HepG2 (cell line): ENCODE results near the gene ETV6. TPM values are rescaled to one million over a fixed set of nuclear protein-coding genes. Genes with fewer than 3 reads are reported as not detected.

ENCODE experiments used
- ATAC-seq: fragments of 200-7000 bp; cut with Tn5 transposase; 3 replicates; pipeline ENCODE4 v1.9.1; 2020; ENCODE audit warnings: mild to moderate bottlenecking, moderate library complexity
- BruUV-seq: library from RNA; stranded (reverse); fragments of 400-500 nt; replicated peaks from 2 replicates; lab custom pipeline; 2021; lab: Mats Ljungman, UMichigan
- CTCF ChIA-PET: fragments of 300-600 bp; formaldehyde crosslinking; extraction: SDS; loops from one replicate; lab custom pipeline; 2021; ENCODE audit warnings: low total read pairs, inconsistent platforms, low intra/inter-chr PET ratio; lab: Yijun Ruan, JAX
- POLR2A ChIA-PET: fragments of 350-600 bp; sonication (Branson Sonifier 250); formaldehyde crosslinking; loops from one replicate; lab custom pipeline; 2020; ENCODE audit warnings: antibody characterized with exemption, inconsistent platforms; lab: Yijun Ruan, JAX
- DNase-seq: peaks from one replicate; pipeline ENCODE4 v3.0.0-alpha.2; 2015; ENCODE audit warnings: low spot score
- FAIRE-seq: peaks from 3 replicates; lab custom pipeline; 2011; peaks lifted over from hg19 to GRCh38; lab: Jason Lieb, UNC
- H2AFZ ChIP-seq: one replicate; pipeline ENCODE4 v1.6.1; 2011; ENCODE audit warnings: low read length, inconsistent platforms
- H3K27ac ChIP-seq: fragments of 300-600 bp; 3 replicates; pipeline ENCODE4 v1.8.0; 2011; ENCODE audit warnings: mixed run types, mild to moderate bottlenecking, mixed read lengths, low read length, inconsistent platforms; ENCODE audit not compliant: insufficient read depth; ENCODE audit errors: extremely low read length
- H3K27me3 ChIP-seq, 2 experiments: fragments of 200-600 bp in 1 of 2; 2 replicates in 1 of 2; 3 replicates in 1 of 2; pipeline versions ENCODE4 v1.6.0 to v1.8.0; 2011; ENCODE audit warnings: low read length in 2 of 2, mild to moderate bottlenecking in 2 of 2, moderate library complexity in 2 of 2, inconsistent platforms in 1 of 2; ENCODE audit not compliant: insufficient read depth in 2 of 2, control insufficient read depth in 1 of 2
- H3K36me3 ChIP-seq, 2 experiments: fragments of 200-600 bp in 1 of 2; replicated peaks in 1 of 2; 2 replicates in 1 of 2; 3 replicates in 1 of 2; pipeline versions ENCODE4 v1.5.1 to v1.8.0; 2011; ENCODE audit warnings: low read length in 2 of 2, inconsistent platforms in 1 of 2; ENCODE audit not compliant: insufficient read depth in 2 of 2, control insufficient read depth in 1 of 2
- H3K4me1 ChIP-seq: 2 replicates; pipeline ENCODE4 v1.5.1; 2012; ENCODE audit warnings: low read length, inconsistent platforms; ENCODE audit not compliant: insufficient read depth
- H3K4me2 ChIP-seq: 2 replicates; pipeline ENCODE4 v1.6.0; 2011; ENCODE audit warnings: low read depth, low read length, inconsistent platforms
- H3K4me3 ChIP-seq, 3 experiments: fragments of 200-600 bp in 1 of 3; sonication (generic), shearing (Covaris generic) in 1 of 3; replicated peaks in 1 of 3; 2 replicates each; pipeline ENCODE4 v1.5.1; 2011 to 2016; ENCODE audit warnings: low read length in 3 of 3, inconsistent platforms in 2 of 3, low read depth in 2 of 3, mild to moderate bottlenecking in 2 of 3, control low read depth in 1 of 3, mixed read lengths in 1 of 3; ENCODE audit not compliant: insufficient read depth in 1 of 3
- H3K79me2 ChIP-seq: one replicate; pipeline ENCODE4 v1.6.1; 2011; ENCODE audit warnings: low read length, inconsistent platforms; ENCODE audit not compliant: insufficient read depth
- H3K9ac ChIP-seq: 2 replicates; pipeline ENCODE4 v1.6.0; 2011; ENCODE audit warnings: mild to moderate bottlenecking, low read depth, low read length, inconsistent platforms; ENCODE audit not compliant: insufficient read depth
- H3K9me3 ChIP-seq: 2 replicates; pipeline ENCODE4 v1.5.1; 2012; ENCODE audit warnings: mild to moderate bottlenecking, low read length
- H4K20me1 ChIP-seq: 2 replicates; pipeline ENCODE4 v1.6.0; 2011; ENCODE audit warnings: inconsistent platforms, mild to moderate bottlenecking, low read length, moderate library complexity; ENCODE audit not compliant: insufficient read depth
- CHCHD3 ChIP-seq: sonication (generic); formaldehyde crosslinking; IDR thresholded peaks from 2 replicates; pipeline ENCODE4 v1.8.0; 2022; ENCODE audit warnings: mild to moderate bottlenecking, missing genetic modification reagents, moderate library complexity
- HDAC6 ChIP-seq: fragments of 200-600 bp; sonication (generic); IDR thresholded peaks from 2 replicates; pipeline ENCODE4 v1.7.0; 2017; ENCODE audit warnings: mild to moderate bottlenecking, antibody characterized with exemption, low read length, low read depth
- NCOA2 ChIP-seq: sonication (generic); formaldehyde crosslinking; IDR thresholded peaks from 2 replicates; pipeline ENCODE4 v1.8.0; 2022; ENCODE audit warnings: inconsistent platforms
- PRPF4 ChIP-seq: fragments of 200-400 bp; formaldehyde crosslinking; IDR thresholded peaks from 2 replicates; pipeline ENCODE4 v1.6.1; 2016; ENCODE audit warnings: low read length, low read depth; ENCODE audit not compliant: poor library complexity, severe bottlenecking
- SIN3A ChIP-seq: IDR thresholded peaks from 2 replicates; pipeline ENCODE4 v1.6.1; 2011; ENCODE audit warnings: low read depth, mild to moderate bottlenecking, control low read depth, low read length, borderline replicate concordance
- TCF12 ChIP-seq, 2 experiments: fragments of 450-650 bp in 1 of 2; sonication (generic) in 1 of 2; formaldehyde crosslinking in 1 of 2; IDR thresholded peaks; 2 replicates each; pipeline versions ENCODE4 v1.6.1 to v1.8.0; 2017 to 2022; ENCODE audit warnings: antibody characterized with exemption in 1 of 2, mild to moderate bottlenecking in 1 of 2, missing genetic modification reagents in 1 of 2, moderate library complexity in 1 of 2
- ZFX ChIP-seq: sonication (generic); formaldehyde crosslinking; IDR thresholded peaks from 2 replicates; pipeline ENCODE4 v1.4.0; 2020; ENCODE audit warnings: mild to moderate bottlenecking, low read depth, missing genetic modification reagents, moderate library complexity
- ZNF10 ChIP-seq: sonication (generic); formaldehyde crosslinking; IDR thresholded peaks from 2 replicates; pipeline ENCODE4 v1.4.0; 2020; ENCODE audit warnings: mild to moderate bottlenecking, low read depth, missing genetic modification reagents, borderline replicate concordance
- ZNF136 ChIP-seq: sonication (generic); formaldehyde crosslinking; IDR thresholded peaks from 2 replicates; pipeline ENCODE4 v1.8.1; 2022; ENCODE audit warnings: low read depth, mild to moderate bottlenecking, moderate library complexity, missing genetic modification reagents
- ZNF30 ChIP-seq: sonication (generic); formaldehyde crosslinking; IDR thresholded peaks from 2 replicates; pipeline ENCODE4 v1.5.0; 2020; ENCODE audit warnings: mild to moderate bottlenecking, missing genetic modification reagents
- ZNF318 ChIP-seq: sonication (generic); formaldehyde crosslinking; IDR thresholded peaks from 2 replicates; pipeline ENCODE4 v1.4.0; 2020; ENCODE audit warnings: mild to moderate bottlenecking, missing genetic modification reagents
- ZNF510 ChIP-seq: sonication (generic); formaldehyde crosslinking; IDR thresholded peaks from 2 replicates; pipeline ENCODE4 v1.4.0; 2020; ENCODE audit warnings: low read depth, mild to moderate bottlenecking, missing genetic modification reagents
- ZNF564 ChIP-seq: sonication (generic); formaldehyde crosslinking; IDR thresholded peaks from 2 replicates; pipeline ENCODE4 v1.8.1; 2023; ENCODE audit warnings: mild to moderate bottlenecking, missing genetic modification reagents
- ZSCAN30 ChIP-seq: sonication (generic); formaldehyde crosslinking; IDR thresholded peaks from 2 replicates; pipeline ENCODE4 v1.5.0; 2020; ENCODE audit warnings: mild to moderate bottlenecking, missing genetic modification reagents
- WGBS: methylation state at CpG from one replicate; pipeline ENCODE4 v1.1.6; 2017; ENCODE audit warnings: low lambda C conversion rate; 5-methylcytosine and 5-hydroxymethylcytosine counted together
- in situ Hi-C: cut with HindIII; loops from 2 replicates; pipeline ENCODE4 v1.10.0; 2017; ENCODE audit warnings: low pct_unique_long_range_greater_than_20kb; ENCODE audit not compliant: extremely low pct_ligation_motif_present
- intact Hi-C: fragments of 100-400 bp; cut with micrococcal nuclease; formaldehyde crosslinking; loops from one replicate; pipeline ENCODE4 v1.10.0; 2022; ENCODE audit not compliant: unreplicated experiment
- polyA plus RNA-seq, 8 experiments: library from polyadenylated mRNA; depleted of rRNA in 3 of 8; stranded (reverse) in 7 of 8; unstranded in 1 of 8; fragments of >200 nt; fragmentation: Illumina TruSeq in 4 of 8; extraction: Trizol in 4 of 8; gene quantifications; 2 replicates each; pipeline versions ENCODE4 v1.2.1 to v1.2.3, GENCODE V29; 2011 to 2016; ENCODE audit warnings: low read depth in 4 of 8, missing spikeins in 1 of 8, mixed read lengths in 1 of 8; ENCODE audit not compliant: insufficient read depth in 1 of 8
- total RNA-seq, 5 experiments: library from RNA; depleted of rRNA; stranded (reverse); fragments of >200 nt; fragmentation: Illumina TruSeq; extraction: Trizol; gene quantifications; 2 replicates each; pipeline ENCODE4 v1.2.3, GENCODE V29; 2016; ENCODE audit warnings: low read depth in 1 of 5

ETV6 gene
- total and polyA plus RNA-seq, 2 of the 13 experiments (the other 11 are each of a cell fraction or from before 2014, with no cell fraction given) = 2.2 to 3.0 TPM

GRCh38 chr12:11875414-11875935, 226.0 kb downstream of the ETV6 start:
- POLR2A ChIA-PET = no interaction called here

DNA sequence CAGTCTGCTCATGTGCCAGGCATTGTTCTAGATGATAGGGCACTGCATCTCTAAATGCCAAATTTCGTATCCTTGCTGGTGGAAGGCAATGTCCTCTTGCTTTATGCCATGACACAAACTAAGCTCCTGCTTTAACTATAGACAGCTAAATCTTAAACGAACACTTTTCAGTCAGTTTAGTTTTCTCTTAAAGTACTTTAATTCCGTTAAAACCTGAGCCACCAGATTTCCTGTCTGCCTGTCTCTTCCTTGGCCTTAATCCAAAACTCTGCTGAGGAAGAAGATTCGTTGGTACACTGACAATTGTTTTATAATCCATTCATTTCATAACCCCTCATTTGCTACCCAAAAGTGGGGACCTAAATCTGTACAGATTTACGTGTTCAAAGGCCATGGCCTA, 226.8 kb downstream of the ETV6 start:
- DNase-seq = no peak
- Histone ChIP-seq H3K4me3 (no peak overlapping the region), H3K79me2 (no peaks in the 10 kb centered on the region), H3K27ac (no peak overlapping the region), H3K9me3 (no peaks in the 10 kb centered on the region)
- BruUV-seq = no TSS peak
- intact Hi-C loops = no loop called here
- no peak for TF ChIP-seq ZNF10 (CRISPR knock-in tag)
- no peak for TF ChIP-seq PRPF4
- TF ChIP-seq ZNF30 (CRISPR knock-in tag) = no peak
- TF ChIP-seq ZNF510 (CRISPR knock-in tag) = no peak
- no peak for TF ChIP-seq CHCHD3 (CRISPR knock-in tag)
- TF ChIP-seq ZNF318 (CRISPR knock-in tag) = no peak
- TF ChIP-seq HDAC6 = no peak
- TF ChIP-seq ZSCAN30 = no peak
- TF ChIP-seq, all 625 proteins: peak for 0
- CTCF ChIA-PET = no interaction called here
- FAIRE-seq (no peak), ATAC-seq (no peak)
- Histone ChIP-seq H3K27me3 (no peaks in the 10 kb centered on the region), H3K36me3 (no peaks in the 10 kb centered on the region), H3K9ac (no peak overlapping the region), H3K4me1 (peaks cover 18% of the 10 kb centered on the region), H2AFZ (no peak overlapping the region), H3K4me2 (no peak overlapping the region), H4K20me1 (no peaks in the 10 kb centered on the region)
- POLR2A ChIA-PET = no interaction called here
- WGBS = 92% methylated on average over 5 of the region's 5 CpGs
- in situ Hi-C loops = no loop called here

More at GRCh38 chr12:11875414-11875935, 226.0 kb downstream of the ETV6 start:
- H3K27ac ChIP-seq = no peak overlapping the region
- TF ChIP-seq ZNF564 (no peak), SIN3A (no peak), ZFX (CRISPR knock-in tag) (no peak), TCF12 (IDR thresholded peaks at IDR 0.05) (no peak), TCF12 (CRISPR knock-in tag; IDR thresholded peaks at IDR 0.05) (no peak), ZNF136 (CRISPR knock-in tag) (no peak), NCOA2 (CRISPR knock-in tag) (no peak)
- TF ChIP-seq, all 625 proteins: peak for 0
- ATAC-seq (no peak), FAIRE-seq (no peak), DNase-seq (no peak)
- Histone ChIP-seq H3K9me3 (no peaks in the 10 kb centered on the region), H3K4me2 (no peak overlapping the region), H3K9ac (no peak overlapping the region), H3K79me2 (no peaks in the 10 kb centered on the region), H4K20me1 (no peaks in the 10 kb centered on the region), H3K27me3 (no peaks in the 10 kb centered on the region), H3K4me3 (no peak overlapping the region), H3K36me3 (peaks cover 3 to 6% of the 10 kb centered on the region in 2 experiments; a peak in 4 of 5 replicates), H3K4me1 (peaks cover 15% of the 10 kb centered on the region), H2AFZ (no peak overlapping the region)
- intact Hi-C loops = no loop called here
- no TSS peak for BruUV-seq
- in situ Hi-C loops = no loop called here
- 83% methylated on average over 3 of the region's 3 CpGs for WGBS
- CTCF ChIA-PET = no interaction called here
